Prostate gland (tissue), 2 donors: ENCODE measurements around the gene PAX5.

ENCODE experiments used
- POLR2A ChIP-seq: fragments of 450-650 bp; IDR thresholded peaks from one replicate; pipeline ENCODE4 v1.6.1; 2016; ENCODE audit warnings: antibody characterized with exemption, mild to moderate bottlenecking
- TF ChIP-seq, protein P1 (sequence below), 4 experiments: fragments of 200-600 bp in 2 of 4; fragments of 450-650 bp in 2 of 4; sonication (generic) in 2 of 4; IDR thresholded peaks; 1 replicate in 3 of 4; 2 replicates in 1 of 4; pipeline ENCODE4 v1.5.1; 2016 to 2019; ENCODE audit warnings: antibody characterized with exemption in 4 of 4, mild to moderate bottlenecking in 2 of 4, moderate library complexity in 2 of 4

DNA sequence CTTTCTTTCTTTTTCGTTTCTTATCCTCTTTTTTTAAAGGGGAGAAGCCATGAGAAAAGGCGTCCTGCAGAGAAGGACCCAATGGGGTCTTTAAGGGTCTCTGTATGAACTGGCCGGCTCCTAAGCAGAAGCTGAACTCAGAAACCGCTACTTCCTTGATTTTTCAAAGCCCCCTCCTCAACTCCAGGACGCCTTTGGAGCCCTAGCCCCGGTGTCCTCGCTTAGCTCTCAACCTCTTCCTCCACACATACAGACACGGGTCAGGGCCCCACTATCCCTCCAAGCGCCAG lies 8.3 kb downstream of the PAX5 start:
- TF ChIP-seq, protein P1, sequence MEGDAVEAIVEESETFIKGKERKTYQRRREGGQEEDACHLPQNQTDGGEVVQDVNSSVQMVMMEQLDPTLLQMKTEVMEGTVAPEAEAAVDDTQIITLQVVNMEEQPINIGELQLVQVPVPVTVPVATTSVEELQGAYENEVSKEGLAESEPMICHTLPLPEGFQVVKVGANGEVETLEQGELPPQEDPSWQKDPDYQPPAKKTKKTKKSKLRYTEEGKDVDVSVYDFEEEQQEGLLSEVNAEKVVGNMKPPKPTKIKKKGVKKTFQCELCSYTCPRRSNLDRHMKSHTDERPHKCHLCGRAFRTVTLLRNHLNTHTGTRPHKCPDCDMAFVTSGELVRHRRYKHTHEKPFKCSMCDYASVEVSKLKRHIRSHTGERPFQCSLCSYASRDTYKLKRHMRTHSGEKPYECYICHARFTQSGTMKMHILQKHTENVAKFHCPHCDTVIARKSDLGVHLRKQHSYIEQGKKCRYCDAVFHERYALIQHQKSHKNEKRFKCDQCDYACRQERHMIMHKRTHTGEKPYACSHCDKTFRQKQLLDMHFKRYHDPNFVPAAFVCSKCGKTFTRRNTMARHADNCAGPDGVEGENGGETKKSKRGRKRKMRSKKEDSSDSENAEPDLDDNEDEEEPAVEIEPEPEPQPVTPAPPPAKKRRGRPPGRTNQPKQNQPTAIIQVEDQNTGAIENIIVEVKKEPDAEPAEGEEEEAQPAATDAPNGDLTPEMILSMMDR (IDR thresholded peaks at IDR 0.05) = no peak
- no peak for TF ChIP-seq POLR2A
